Subcutaneous abdominal adipose tissue (tissue), 5 donors: ENCODE results near the gene MYO3B.

Experiments
- H3K27ac ChIP-seq: one replicate; pipeline ENCODE4 v1.7.0; 2013; ENCODE audit warnings: low read depth, mild to moderate bottlenecking, inconsistent platforms, low read length, moderate library complexity
- H3K27me3 ChIP-seq, 5 donors: one replicate each; pipeline ENCODE4 v1.7.0; 2013; ENCODE audit warnings: low read length in 5 of 5, inconsistent platforms in 1 of 5; ENCODE audit not compliant: control insufficient read depth in 5 of 5, insufficient read depth in 4 of 5
- H3K36me3 ChIP-seq, 5 donors: one replicate each; pipeline ENCODE4 v1.7.0; 2013; ENCODE audit warnings: low read length in 5 of 5; ENCODE audit not compliant: control insufficient read depth in 5 of 5, insufficient read depth in 5 of 5
- H3K4me1 ChIP-seq, 5 donors: one replicate each; pipeline ENCODE4 v1.7.0; 2013; ENCODE audit warnings: low read length in 5 of 5, mild to moderate bottlenecking in 3 of 5, moderate library complexity in 1 of 5; ENCODE audit not compliant: control insufficient read depth in 5 of 5, insufficient read depth in 5 of 5
- H3K4me3 ChIP-seq, 5 donors: one replicate each; pipeline ENCODE4 v1.7.0; 2013; ENCODE audit warnings: low read length in 5 of 5, low read depth in 1 of 5
- H3K9ac ChIP-seq, 5 donors: one replicate each; pipeline ENCODE4 v1.7.0; 2013; ENCODE audit warnings: low read length in 5 of 5, mild to moderate bottlenecking in 4 of 5, moderate library complexity in 3 of 5
- H3K9me3 ChIP-seq, 5 donors: one replicate each; pipeline ENCODE4 v1.7.0; 2013; ENCODE audit warnings: low read length in 5 of 5; ENCODE audit not compliant: control insufficient read depth in 5 of 5
- donor health status: healthy.
- donor health status: healthy.
- donor health status: healthy.
- donor health status: healthy.
- donor health status: healthy.

The MYO3B gene

DNA sequence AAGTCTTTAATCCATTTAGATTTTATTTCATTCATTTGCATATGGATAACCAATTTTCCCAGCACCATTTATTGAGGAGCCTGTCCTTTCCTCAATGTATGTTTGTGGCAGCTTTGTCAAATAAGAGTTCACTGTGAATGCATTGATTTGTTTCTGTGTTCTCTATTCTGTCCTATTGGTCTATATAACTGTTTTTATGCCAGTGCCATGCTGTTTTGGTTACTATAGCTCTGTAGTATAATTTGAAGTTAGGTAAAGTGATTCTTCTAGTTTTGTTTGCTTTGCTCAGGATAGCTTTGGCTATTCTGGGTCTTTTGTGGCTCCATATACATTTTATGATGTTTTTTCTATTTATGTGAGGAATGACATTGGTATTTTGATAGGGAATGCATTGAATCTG lies 7.4 kb downstream of the MYO3B start:
- no peak overlapping the region for H3K27ac ChIP-seq
- no peaks in the 10 kb centered on the region for H3K36me3 ChIP-seq
- no peak overlapping the region for H3K4me3 ChIP-seq
- H3K27me3 ChIP-seq = no peaks in the 10 kb centered on the region
- H3K9me3 ChIP-seq = peaks cover 2 to 14% (median 6%) of the 10 kb centered on the region in 5 donors
- no peak overlapping the region for H3K9ac ChIP-seq
- no peaks in the 10 kb centered on the region for H3K4me1 ChIP-seq

DNA sequence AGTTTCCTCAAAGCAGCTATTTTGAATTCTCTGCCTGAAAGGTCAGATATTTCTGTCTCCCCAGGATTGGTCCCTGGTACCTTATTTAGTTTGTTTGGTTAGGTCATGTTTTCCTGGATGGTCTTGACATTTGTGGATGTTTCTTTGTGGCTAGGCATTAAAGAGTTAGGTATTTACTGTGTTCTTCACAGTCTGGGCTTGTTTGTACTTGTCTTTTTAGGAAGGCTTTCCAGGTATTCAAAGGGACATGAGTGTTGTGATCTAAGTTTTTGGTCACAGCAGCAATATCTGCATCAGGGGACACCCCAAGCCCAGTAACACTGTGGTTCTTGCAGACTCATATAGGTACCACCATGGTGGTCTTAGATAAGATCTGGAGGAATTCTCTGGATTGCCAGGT lies 11.8 kb downstream of the MYO3B start:
- Histone ChIP-seq H3K9ac (no peak overlapping the region), H3K27me3 (no peaks in the 10 kb centered on the region), H3K9me3 (peaks cover 3 to 22% (median 15%) of the 10 kb centered on the region in 5 donors), H3K36me3 (no peaks in the 10 kb centered on the region), H3K4me1 (no peaks in the 10 kb centered on the region), H3K4me3 (no peak overlapping the region), H3K27ac (no peak overlapping the region)

DNA sequence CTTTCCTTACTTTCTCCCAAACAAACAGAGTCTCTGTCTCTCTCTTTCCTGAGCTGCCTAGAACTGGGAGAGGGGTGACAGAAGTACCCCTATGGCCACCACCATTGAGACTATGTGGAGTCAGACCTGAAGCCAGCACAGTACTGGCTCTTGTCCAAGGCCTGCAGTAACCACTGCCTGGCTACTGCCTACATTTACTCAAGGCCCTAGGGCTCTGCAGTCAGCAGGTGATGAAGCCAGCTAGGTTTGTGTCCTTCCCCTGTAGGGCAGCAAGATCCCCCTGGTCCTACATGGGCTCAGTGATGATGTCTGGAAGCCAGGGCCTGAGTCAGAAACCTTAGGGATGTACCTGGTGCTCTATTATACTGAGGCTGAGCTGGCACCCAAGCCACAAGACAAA lies 12.2 kb downstream of the MYO3B start:
- Histone ChIP-seq H3K9me3 (peaks cover 2 to 19% (median 13%) of the 10 kb centered on the region in 5 donors), H3K27me3 (no peaks in the 10 kb centered on the region), H3K4me1 (no peaks in the 10 kb centered on the region), H3K27ac (no peak overlapping the region), H3K9ac (no peak overlapping the region), H3K4me3 (no peak overlapping the region), H3K36me3 (no peaks in the 10 kb centered on the region)

DNA sequence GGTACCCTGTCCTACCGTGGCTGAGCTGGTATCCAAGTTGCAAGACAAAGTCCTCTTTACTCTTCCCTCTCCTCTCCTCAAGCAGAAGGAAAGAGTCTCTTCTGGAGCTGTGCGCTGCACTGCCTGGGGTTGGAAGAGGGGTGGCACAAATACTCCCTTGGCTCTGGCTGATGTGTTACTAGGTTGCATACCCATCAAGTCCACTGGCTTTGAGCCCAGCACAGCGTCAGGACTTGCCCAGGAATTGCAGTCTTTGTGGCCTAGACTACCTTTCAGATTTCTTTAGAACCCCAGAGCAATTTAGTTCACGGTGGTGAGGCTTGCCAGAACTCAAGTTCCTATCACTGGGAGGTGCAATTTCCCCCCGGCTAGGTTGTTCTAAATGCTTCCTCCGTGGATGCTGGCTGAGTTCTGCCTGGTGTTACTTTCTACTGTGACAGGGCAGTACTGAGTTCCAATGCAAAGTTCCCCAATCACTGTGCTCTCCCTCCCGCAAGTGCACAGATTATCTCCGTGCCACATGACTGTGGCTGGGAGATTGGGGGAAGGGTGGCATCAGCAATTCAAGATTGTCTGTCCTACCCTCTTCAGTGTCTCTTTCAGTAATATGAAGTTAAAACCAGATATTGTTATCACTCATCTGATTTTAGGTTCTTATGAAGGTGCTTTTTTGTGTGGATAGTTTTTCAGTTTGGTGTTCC lies 13.4 kb downstream of the MYO3B start:
- Histone ChIP-seq H3K36me3 (no peaks in the 10 kb centered on the region), H3K27me3 (no peaks in the 10 kb centered on the region), H3K4me3 (no peak overlapping the region), H3K4me1 (no peaks in the 10 kb centered on the region), H3K9ac (no peak overlapping the region), H3K9me3 (peaks cover 0 to 14% (median 9%) of the 10 kb centered on the region in 5 donors), H3K27ac (no peak overlapping the region)

DNA sequence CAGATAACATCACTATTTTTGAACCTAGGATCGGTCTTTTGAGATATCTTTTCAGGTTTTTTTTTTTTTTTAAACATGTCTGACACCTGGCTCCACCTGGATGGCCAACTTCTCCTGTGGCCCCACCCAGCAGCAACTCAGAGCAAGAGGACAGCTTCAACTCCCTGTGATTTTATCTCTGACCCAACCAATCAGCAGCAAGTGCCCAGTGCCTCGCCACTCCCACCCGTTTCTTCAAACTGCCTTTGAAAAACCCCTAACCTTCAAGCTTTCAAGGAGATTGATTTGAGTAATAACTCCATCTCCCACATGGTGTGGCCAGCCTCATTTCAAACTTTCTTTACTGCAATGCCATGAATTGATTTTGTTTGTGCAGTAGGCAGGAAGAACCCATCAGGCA lies 19.0 kb downstream of the MYO3B start:
- H3K4me3 ChIP-seq = no peak overlapping the region
- H3K27ac ChIP-seq = no peak overlapping the region
- no peak overlapping the region for H3K9ac ChIP-seq
- no peaks in the 10 kb centered on the region for H3K9me3 ChIP-seq
- no peaks in the 10 kb centered on the region for H3K27me3 ChIP-seq
- H3K36me3 ChIP-seq = no peaks in the 10 kb centered on the region
- no peaks in the 10 kb centered on the region for H3K4me1 ChIP-seq

DNA sequence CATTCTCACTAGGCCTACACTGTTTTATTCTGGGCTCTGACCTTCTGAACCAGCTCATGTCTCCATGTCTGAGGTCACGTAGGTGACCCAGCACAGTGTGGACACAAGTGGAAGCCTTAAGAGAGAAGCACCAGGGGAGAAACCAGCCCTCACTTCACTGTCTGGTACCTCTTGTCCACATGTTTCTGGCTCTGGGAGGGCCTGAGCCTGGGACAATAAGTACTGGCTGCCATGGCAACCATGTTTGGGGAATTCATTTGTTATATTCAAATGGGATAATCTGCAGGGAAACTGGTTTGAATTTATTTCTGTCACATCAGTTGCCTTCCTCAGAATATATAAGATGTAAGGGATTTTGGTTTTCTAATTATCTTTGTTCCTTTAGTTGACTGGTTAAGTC lies 23.3 kb downstream of the MYO3B start:
- Histone ChIP-seq H3K9me3 (no peaks in the 10 kb centered on the region), H3K36me3 (no peaks in the 10 kb centered on the region), H3K4me1 (no peaks in the 10 kb centered on the region), H3K4me3 (no peak overlapping the region), H3K27ac (no peak overlapping the region), H3K9ac (no peak overlapping the region), H3K27me3 (no peaks in the 10 kb centered on the region)

DNA sequence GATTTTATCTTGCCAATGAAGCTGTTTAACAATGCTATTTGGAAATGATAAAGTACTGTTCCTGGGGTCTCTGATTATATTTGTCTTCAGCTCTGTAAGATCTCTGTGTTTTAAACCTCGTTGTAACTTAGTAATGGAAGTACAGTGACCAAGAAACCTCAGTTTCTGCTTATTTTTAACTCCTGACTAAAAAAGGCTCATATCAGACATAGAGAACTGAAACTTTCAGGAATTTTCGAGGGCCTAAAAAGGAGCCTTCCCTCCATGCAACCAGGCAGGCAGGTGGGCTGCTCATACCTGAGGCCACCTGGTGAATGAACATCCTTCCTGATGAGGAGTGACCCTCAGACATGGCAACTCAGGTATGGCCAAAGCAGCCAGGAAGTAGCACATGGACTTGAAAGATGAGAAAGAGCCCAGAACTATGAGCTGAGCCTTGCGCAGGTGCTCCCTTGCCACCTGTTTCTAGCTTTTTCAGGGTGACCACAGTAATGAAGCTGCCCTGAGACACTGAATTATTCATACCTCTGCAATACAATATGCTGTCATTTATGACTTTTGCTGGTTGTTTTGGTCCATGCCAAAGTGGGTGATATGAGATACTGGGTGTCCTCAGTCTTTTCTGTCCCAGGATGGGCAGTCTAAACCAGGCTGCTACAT lies 23.9 kb downstream of the MYO3B start:
- Histone ChIP-seq H3K27ac (no peak overlapping the region), H3K4me1 (no peaks in the 10 kb centered on the region), H3K36me3 (no peaks in the 10 kb centered on the region), H3K27me3 (no peaks in the 10 kb centered on the region), H3K9me3 (no peaks in the 10 kb centered on the region), H3K4me3 (no peak overlapping the region), H3K9ac (no peak overlapping the region)

DNA sequence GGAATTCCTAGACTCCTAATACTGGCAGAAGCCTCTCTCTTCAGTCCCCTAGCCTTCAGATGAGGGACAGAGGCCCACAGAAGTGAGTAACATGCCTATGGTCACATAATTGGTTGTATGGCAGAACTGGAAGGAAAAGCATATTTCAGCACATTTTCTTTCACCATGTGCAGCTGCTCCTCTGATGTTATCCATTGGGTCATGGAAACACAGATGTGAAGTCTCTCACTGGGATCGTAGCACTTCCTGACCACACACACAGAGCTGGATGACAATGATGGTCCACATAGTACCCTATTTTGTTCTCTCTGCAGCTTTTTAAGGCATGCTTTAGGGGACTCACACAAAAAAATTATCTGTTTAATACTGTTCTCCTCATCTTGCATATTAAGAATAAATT lies 24.5 kb downstream of the MYO3B start:
- Histone ChIP-seq H3K36me3 (no peaks in the 10 kb centered on the region), H3K4me3 (no peak overlapping the region), H3K4me1 (no peaks in the 10 kb centered on the region), H3K9ac (no peak overlapping the region), H3K9me3 (no peaks in the 10 kb centered on the region), H3K27ac (no peak overlapping the region), H3K27me3 (no peaks in the 10 kb centered on the region)

DNA sequence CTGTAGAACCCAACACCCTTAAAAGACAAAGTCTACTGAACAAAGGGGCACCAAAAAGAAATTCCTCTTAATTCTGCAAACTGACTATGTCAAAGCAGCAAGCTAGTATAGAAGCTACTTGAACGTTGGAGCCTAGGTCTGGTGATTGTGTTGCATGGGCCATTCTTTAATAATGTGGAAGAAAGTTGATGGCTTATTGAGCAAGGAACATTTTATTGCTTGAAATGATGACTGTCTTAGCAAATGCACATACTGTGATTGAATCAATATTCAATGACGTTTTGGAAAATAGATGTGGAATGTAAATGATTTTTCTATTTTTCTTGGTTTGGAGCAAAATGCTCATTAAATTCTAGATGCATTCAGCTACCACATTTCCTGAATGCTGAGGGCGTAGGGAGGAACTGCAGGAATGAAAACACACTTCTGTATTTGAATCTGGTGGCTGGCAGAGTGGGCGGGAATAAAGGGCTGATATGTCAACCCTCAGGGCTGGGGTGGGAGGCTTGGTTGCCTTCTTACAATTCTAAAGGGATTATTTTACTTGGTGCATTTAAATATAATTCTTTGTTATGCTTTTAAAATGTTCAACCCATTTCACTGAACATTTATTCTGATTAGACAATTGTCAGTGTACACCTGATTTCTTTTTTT lies 26.5 kb downstream of the MYO3B start:
- Histone ChIP-seq H3K4me3 (no peak overlapping the region), H3K9ac (no peak overlapping the region), H3K27me3 (no peaks in the 10 kb centered on the region), H3K27ac (no peak overlapping the region), H3K9me3 (peaks cover 0 to 13% (median 6%) of the 10 kb centered on the region in 5 donors), H3K4me1 (no peaks in the 10 kb centered on the region), H3K36me3 (no peaks in the 10 kb centered on the region)

DNA sequence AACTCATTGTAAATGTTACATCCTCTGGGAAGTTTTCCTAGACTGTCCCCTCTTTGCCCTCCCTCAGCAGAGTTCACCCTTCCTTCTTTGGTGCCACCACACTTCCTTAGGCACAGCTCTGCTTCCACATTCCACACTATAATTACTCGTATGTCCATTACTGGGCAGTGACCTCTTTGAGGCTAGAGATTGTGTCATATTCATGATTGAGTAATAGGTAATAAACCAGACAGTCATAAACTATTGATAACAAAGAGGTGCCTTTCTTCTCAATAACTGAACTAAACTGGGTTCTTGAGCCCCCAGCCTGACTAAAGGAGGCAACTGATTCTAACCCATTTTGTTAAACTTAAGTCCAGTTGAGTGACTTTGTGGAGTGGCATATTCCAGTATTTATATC lies 28.3 kb downstream of the MYO3B start:
- H3K27ac ChIP-seq = no peak overlapping the region
- no peak overlapping the region for H3K4me3 ChIP-seq
- no peak overlapping the region for H3K9ac ChIP-seq
- H3K4me1 ChIP-seq = no peaks in the 10 kb centered on the region
- no peaks in the 10 kb centered on the region for H3K36me3 ChIP-seq
- H3K27me3 ChIP-seq = no peaks in the 10 kb centered on the region
- peaks cover 0 to 25% (median 8%) of the 10 kb centered on the region in 5 donors for H3K9me3 ChIP-seq
